Measurements from ENCODE around the gene HSD3B2.

The HSD3B2 gene

GRCh38 chr1:119410961-119411360 lies 4.0 kb upstream of the HSD3B2 start:
- no peaks in the 10 kb centered on the region for H3K4me1 ChIP-seq (ENCODE audit: control insufficient read depth, insufficient read depth, low read length)

GRCh38 chr1:119416006-119416640 lies 1.2 kb downstream of the HSD3B2 start:
- Histone ChIP-seq H3K4me3 (ENCODE audit: low read length) (no peak overlapping the region), H3K36me3 (ENCODE audit: control insufficient read depth, insufficient read depth, low read length) (no peaks in the 10 kb centered on the region), H3K9ac (ENCODE audit: low read length) (no peak overlapping the region), H3K27me3 (ENCODE audit: control insufficient read depth, insufficient read depth, low read length) (no peaks in the 10 kb centered on the region), H3K27ac (ENCODE audit: low read depth, low read length) (no peak overlapping the region), H3K4me1 (ENCODE audit: control insufficient read depth, insufficient read depth, low read length) (no peaks in the 10 kb centered on the region)

More at GRCh38 chr1:119410961-119411360, 4.0 kb upstream of the HSD3B2 start:
- H3K36me3 ChIP-seq (ENCODE audit: control insufficient read depth, insufficient read depth, low read length): no peaks in the 10 kb centered on the region
- no peak overlapping the region for H3K27ac ChIP-seq (ENCODE audit: low read depth, low read length)
- H3K27me3 ChIP-seq (ENCODE audit: control insufficient read depth, insufficient read depth, low read length): no peaks in the 10 kb centered on the region
- no peak overlapping the region for H3K4me3 ChIP-seq (ENCODE audit: low read length)
- no peak overlapping the region for H3K9ac ChIP-seq (ENCODE audit: low read length)

- no peaks in the 10 kb centered on the region for H3K36me3 ChIP-seq (ENCODE audit: control insufficient read depth, insufficient read depth, low read length)
- no peak overlapping the region for H3K4me3 ChIP-seq (ENCODE audit: low read length)
- H3K27ac ChIP-seq (ENCODE audit: low read depth, low read length): no peak overlapping the region
- H3K9ac ChIP-seq (ENCODE audit: low read length): no peak overlapping the region
- no peaks in the 10 kb centered on the region for H3K4me1 ChIP-seq (ENCODE audit: control insufficient read depth, insufficient read depth, low read length)
- no peaks in the 10 kb centered on the region for H3K27me3 ChIP-seq (ENCODE audit: control insufficient read depth, insufficient read depth, low read length)
Observed at GRCh38 chr1:119419109-119419508, 4.2 kb downstream of the HSD3B2 start.

- Histone ChIP-seq H3K4me1 (ENCODE audit: control insufficient read depth, insufficient read depth, low read length) (no peaks in the 10 kb centered on the region), H3K4me3 (ENCODE audit: low read length) (no peak overlapping the region), H3K9ac (ENCODE audit: low read length) (no peak overlapping the region), H3K36me3 (ENCODE audit: control insufficient read depth, insufficient read depth, low read length) (no peaks in the 10 kb centered on the region), H3K27ac (ENCODE audit: low read depth, low read length) (no peak overlapping the region), H3K27me3 (ENCODE audit: control insufficient read depth, insufficient read depth, low read length) (no peaks in the 10 kb centered on the region)
Observed at GRCh38 chr1:119420638-119421037, 5.7 kb downstream of the HSD3B2 start.

GRCh38 chr1:119422631-119423030 lies 7.7 kb downstream of the HSD3B2 start:
- H3K27ac ChIP-seq (ENCODE audit: low read depth, low read length): no peak overlapping the region

GRCh38 chr1:119428991-119429390 lies 14.0 kb downstream of the HSD3B2 start:
- no peak overlapping the region for H3K27ac ChIP-seq (ENCODE audit: low read depth, low read length)
- H3K27me3 ChIP-seq (ENCODE audit: control insufficient read depth, insufficient read depth, low read length): no peaks in the 10 kb centered on the region
- no peaks in the 10 kb centered on the region for H3K36me3 ChIP-seq (ENCODE audit: control insufficient read depth, insufficient read depth, low read length)
- H3K4me3 ChIP-seq (ENCODE audit: low read length): no peak overlapping the region
- no peaks in the 10 kb centered on the region for H3K4me1 ChIP-seq (ENCODE audit: control insufficient read depth, insufficient read depth, low read length)
- H3K9ac ChIP-seq (ENCODE audit: low read length): no peak overlapping the region

More at GRCh38 chr1:119422631-119423030, 7.7 kb downstream of the HSD3B2 start:
- H3K4me1 ChIP-seq (ENCODE audit: control insufficient read depth, insufficient read depth, low read length): no peaks in the 10 kb centered on the region
- H3K27me3 ChIP-seq (ENCODE audit: control insufficient read depth, insufficient read depth, low read length): no peaks in the 10 kb centered on the region
- H3K4me3 ChIP-seq (ENCODE audit: low read length): no peak overlapping the region
- H3K9ac ChIP-seq (ENCODE audit: low read length): no peak overlapping the region
- no peaks in the 10 kb centered on the region for H3K36me3 ChIP-seq (ENCODE audit: control insufficient read depth, insufficient read depth, low read length)

GRCh38 chr1:119429687-119430086 lies 14.7 kb downstream of the HSD3B2 start:
- no peak overlapping the region for H3K27ac ChIP-seq (ENCODE audit: low read depth, low read length)
- H3K4me3 ChIP-seq (ENCODE audit: low read length): no peak overlapping the region
- no peak overlapping the region for H3K9ac ChIP-seq (ENCODE audit: low read length)
- H3K36me3 ChIP-seq (ENCODE audit: control insufficient read depth, insufficient read depth, low read length): no peaks in the 10 kb centered on the region
- H3K4me1 ChIP-seq (ENCODE audit: control insufficient read depth, insufficient read depth, low read length): no peaks in the 10 kb centered on the region
- H3K27me3 ChIP-seq (ENCODE audit: control insufficient read depth, insufficient read depth, low read length): no peaks in the 10 kb centered on the region

GRCh38 chr1:119430486-119430885 lies 15.5 kb downstream of the HSD3B2 start:
- no peaks in the 10 kb centered on the region for H3K27me3 ChIP-seq (ENCODE audit: control insufficient read depth, insufficient read depth, low read length)
- H3K4me1 ChIP-seq (ENCODE audit: control insufficient read depth, insufficient read depth, low read length): no peaks in the 10 kb centered on the region
- no peaks in the 10 kb centered on the region for H3K36me3 ChIP-seq (ENCODE audit: control insufficient read depth, insufficient read depth, low read length)
- H3K4me3 ChIP-seq (ENCODE audit: low read length): no peak overlapping the region
- H3K9ac ChIP-seq (ENCODE audit: low read length): no peak overlapping the region
- H3K27ac ChIP-seq (ENCODE audit: low read depth, low read length): no peak overlapping the region

GRCh38 chr1:119431836-119432235 lies 16.9 kb downstream of the HSD3B2 start:
- no peak overlapping the region for H3K4me3 ChIP-seq (ENCODE audit: low read length)

GRCh38 chr1:119435052-119435451 lies 20.1 kb downstream of the HSD3B2 start:
- Histone ChIP-seq H3K36me3 (ENCODE audit: control insufficient read depth, insufficient read depth, low read length) (no peaks in the 10 kb centered on the region), H3K4me3 (ENCODE audit: low read length) (no peak overlapping the region), H3K27ac (ENCODE audit: low read depth, low read length) (no peak overlapping the region), H3K4me1 (ENCODE audit: control insufficient read depth, insufficient read depth, low read length) (no peaks in the 10 kb centered on the region), H3K27me3 (ENCODE audit: control insufficient read depth, insufficient read depth, low read length) (no peaks in the 10 kb centered on the region), H3K9ac (ENCODE audit: low read length) (no peak overlapping the region)

More at GRCh38 chr1:119431836-119432235, 16.9 kb downstream of the HSD3B2 start:
- no peaks in the 10 kb centered on the region for H3K27me3 ChIP-seq (ENCODE audit: control insufficient read depth, insufficient read depth, low read length)
- H3K27ac ChIP-seq (ENCODE audit: low read depth, low read length): no peak overlapping the region
- H3K4me1 ChIP-seq (ENCODE audit: control insufficient read depth, insufficient read depth, low read length): no peaks in the 10 kb centered on the region
- H3K9ac ChIP-seq (ENCODE audit: low read length): no peak overlapping the region
- H3K36me3 ChIP-seq (ENCODE audit: control insufficient read depth, insufficient read depth, low read length): no peaks in the 10 kb centered on the region

- H3K4me1 ChIP-seq (ENCODE audit: control insufficient read depth, insufficient read depth, low read length): no peaks in the 10 kb centered on the region
- H3K9ac ChIP-seq (ENCODE audit: low read length): no peak overlapping the region
- no peaks in the 10 kb centered on the region for H3K27me3 ChIP-seq (ENCODE audit: control insufficient read depth, insufficient read depth, low read length)
- no peak overlapping the region for H3K4me3 ChIP-seq (ENCODE audit: low read length)
- H3K36me3 ChIP-seq (ENCODE audit: control insufficient read depth, insufficient read depth, low read length): no peaks in the 10 kb centered on the region
- no peak overlapping the region for H3K27ac ChIP-seq (ENCODE audit: low read depth, low read length)
Observed at GRCh38 chr1:119438761-119439160, 23.8 kb downstream of the HSD3B2 start.

GRCh38 chr1:119440721-119441307 lies 25.9 kb downstream of the HSD3B2 start:
- H3K27me3 ChIP-seq (ENCODE audit: control insufficient read depth, insufficient read depth, low read length): no peaks in the 10 kb centered on the region
- H3K36me3 ChIP-seq (ENCODE audit: control insufficient read depth, insufficient read depth, low read length): no peaks in the 10 kb centered on the region
- H3K27ac ChIP-seq (ENCODE audit: low read depth, low read length): no peak overlapping the region

GRCh38 chr1:119442756-119443155 lies 27.8 kb downstream of the HSD3B2 start:
- Histone ChIP-seq H3K27me3 (ENCODE audit: control insufficient read depth, insufficient read depth, low read length) (no peaks in the 10 kb centered on the region), H3K4me3 (ENCODE audit: low read length) (no peak overlapping the region)

More at GRCh38 chr1:119440721-119441307, 25.9 kb downstream of the HSD3B2 start:
- no peak overlapping the region for H3K9ac ChIP-seq (ENCODE audit: low read length)
- H3K4me3 ChIP-seq (ENCODE audit: low read length): no peak overlapping the region
- no peaks in the 10 kb centered on the region for H3K4me1 ChIP-seq (ENCODE audit: control insufficient read depth, insufficient read depth, low read length)

More at GRCh38 chr1:119442756-119443155, 27.8 kb downstream of the HSD3B2 start:
- H3K36me3 ChIP-seq (ENCODE audit: control insufficient read depth, insufficient read depth, low read length): no peaks in the 10 kb centered on the region
- no peak overlapping the region for H3K9ac ChIP-seq (ENCODE audit: low read length)
- H3K4me1 ChIP-seq (ENCODE audit: control insufficient read depth, insufficient read depth, low read length): no peaks in the 10 kb centered on the region
- no peak overlapping the region for H3K27ac ChIP-seq (ENCODE audit: low read depth, low read length)

Data from rectal smooth muscle tissue (tissue), 1 donor.